NCI-H1048 (cell line): ENCODE results near the gene ADAM19.

Source experiments
- DNase-seq: peaks from one replicate; lab custom pipeline; 2025; lab: John Stamatoyannopoulos, UW

ADAM19 gene

GRCh38 chr5:157575381-157576020 lies at the start of gene ADAM19:
TSS of gene ADAM19 (minus strand) at chr5:157575775. CDS start at chr5:157575696, 79 bp downstream.
- DNase-seq: no peak

- DNase-seq: no peak
These were observed 48.6 kb upstream of the ADAM19 start for GRCh38 chr5:157624144-157624543.

GRCh38 chr5:157620776-157621175 lies 45.2 kb upstream of the ADAM19 start:
- no peak for DNase-seq

- DNase-seq: no peak
These were observed 42.7 kb upstream of the ADAM19 start for GRCh38 chr5:157618191-157618765.

GRCh38 chr5:157616785-157617184 lies 41.2 kb upstream of the ADAM19 start:
- no peak for DNase-seq

GRCh38 chr5:157613385-157614245 lies 38.0 kb upstream of the ADAM19 start:
- no peak for DNase-seq

GRCh38 chr5:157612581-157612980 lies 37.0 kb upstream of the ADAM19 start:
- no peak for DNase-seq

GRCh38 chr5:157611571-157612476 lies 36.2 kb upstream of the ADAM19 start:
- DNase-seq: no peak

GRCh38 chr5:157610990-157611389 lies 35.4 kb upstream of the ADAM19 start:
- DNase-seq: no peak

- no peak for DNase-seq
These were observed 33.5 kb upstream of the ADAM19 start for GRCh38 chr5:157608972-157609565.

GRCh38 chr5:157607371-157608161 lies 32.0 kb upstream of the ADAM19 start:
- DNase-seq: no peak

- DNase-seq: no peak
These were observed 30.5 kb upstream of the ADAM19 start for GRCh38 chr5:157606046-157606445.

- DNase-seq: no peak
These were observed 28.0 kb upstream of the ADAM19 start for GRCh38 chr5:157603333-157604190.

GRCh38 chr5:157602505-157602904 lies 26.9 kb upstream of the ADAM19 start:
- DNase-seq: no peak

- DNase-seq: no peak
These were observed 24.7 kb upstream of the ADAM19 start for GRCh38 chr5:157600252-157600651.

GRCh38 chr5:157599565-157599964 lies 24.0 kb upstream of the ADAM19 start:
- no peak for DNase-seq

- no peak for DNase-seq
These were observed 22.9 kb upstream of the ADAM19 start for GRCh38 chr5:157598350-157598936.

- no peak for DNase-seq
These were observed 21.7 kb upstream of the ADAM19 start for GRCh38 chr5:157597277-157597676.

- no peak for DNase-seq
These were observed 20.9 kb upstream of the ADAM19 start for GRCh38 chr5:157596487-157596886.
